GM12891 (cell line): ENCODE results near the gene TRIM50.
"Not testable (repeated sequence)": the region's sequence is repeated elsewhere in the genome, so short reads cannot be mapped to it uniquely, and the experiment has no call there.

Source experiments
- POLR2A ChIP-seq: IDR thresholded peaks from 2 replicates; pipeline ENCODE4 v1.6.1; 2011; ENCODE audit warnings: low read depth, low read length, control low read depth
- POLR2AphosphoS5 ChIP-seq: IDR thresholded peaks from 2 replicates; pipeline ENCODE4 v1.6.1; 2011; ENCODE audit warnings: low read depth, low read length, control low read depth

GRCh38 chr7:73376262-73376661 is 48.4 kb upstream of the TRIM50 start:
- not testable (repeated sequence) for TF ChIP-seq POLR2AphosphoS5, POLR2A
